ENCODE data around the gene FAM117A.
A peak's percentile ranks its signal among the peaks of the same experiment; 100 is the strongest.

Gene FAM117A, protein sequence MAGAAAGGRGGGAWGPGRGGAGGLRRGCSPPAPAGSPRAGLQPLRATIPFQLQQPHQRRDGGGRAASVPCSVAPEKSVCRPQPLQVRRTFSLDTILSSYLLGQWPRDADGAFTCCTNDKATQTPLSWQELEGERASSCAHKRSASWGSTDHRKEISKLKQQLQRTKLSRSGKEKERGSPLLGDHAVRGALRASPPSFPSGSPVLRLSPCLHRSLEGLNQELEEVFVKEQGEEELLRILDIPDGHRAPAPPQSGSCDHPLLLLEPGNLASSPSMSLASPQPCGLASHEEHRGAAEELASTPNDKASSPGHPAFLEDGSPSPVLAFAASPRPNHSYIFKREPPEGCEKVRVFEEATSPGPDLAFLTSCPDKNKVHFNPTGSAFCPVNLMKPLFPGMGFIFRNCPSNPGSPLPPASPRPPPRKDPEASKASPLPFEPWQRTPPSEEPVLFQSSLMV

DNA sequence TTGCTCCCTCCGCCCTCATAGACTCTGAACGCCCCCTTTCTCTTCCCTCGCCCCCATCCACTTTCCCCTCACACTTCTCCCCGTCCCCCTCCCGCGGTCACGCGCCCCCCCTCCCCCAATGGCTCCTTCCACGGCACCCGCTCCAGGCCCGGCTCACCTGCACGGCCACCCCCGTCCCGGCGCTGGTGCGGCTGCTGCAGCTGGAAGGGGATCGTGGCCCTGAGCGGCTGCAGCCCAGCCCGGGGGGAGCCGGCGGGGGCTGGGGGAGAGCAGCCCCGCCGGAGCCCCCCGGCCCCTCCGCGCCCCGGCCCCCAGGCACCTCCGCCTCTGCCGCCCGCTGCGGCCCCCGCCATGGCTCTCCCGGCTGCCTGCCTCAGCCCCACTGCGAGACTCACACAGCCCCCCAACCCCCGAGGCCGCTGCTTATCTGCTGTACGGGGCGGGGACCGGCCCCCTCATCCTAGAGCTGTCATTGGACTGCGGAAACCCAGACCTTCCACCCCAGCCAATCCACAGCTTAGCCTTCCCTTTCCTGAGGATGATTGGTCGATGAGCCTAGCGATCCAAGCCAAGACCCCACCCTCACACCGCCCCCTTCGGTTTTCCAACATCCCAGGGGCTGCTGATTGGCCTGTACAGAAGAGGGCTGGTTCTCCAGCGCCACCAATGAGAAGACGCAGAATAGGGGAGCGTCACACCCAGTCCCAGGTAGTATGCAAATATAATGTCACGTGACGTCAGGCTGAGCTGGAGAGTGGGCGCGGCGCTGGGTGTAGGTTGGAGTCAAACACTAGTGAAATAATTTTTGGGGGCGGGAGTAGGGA lies at the start of gene FAM117A:
Gene FAM117A, minus strand, starts transcription at position 397 of the 824 bp plus-strand sequence. Its CDS starts 44 bp downstream, at position 353.
- peak; percentile 91 for DNase-seq

GRCh38 chr17:49809056-49809455 lies 45.1 kb upstream of the FAM117A start:
- DNase-seq = no peak

DNA sequence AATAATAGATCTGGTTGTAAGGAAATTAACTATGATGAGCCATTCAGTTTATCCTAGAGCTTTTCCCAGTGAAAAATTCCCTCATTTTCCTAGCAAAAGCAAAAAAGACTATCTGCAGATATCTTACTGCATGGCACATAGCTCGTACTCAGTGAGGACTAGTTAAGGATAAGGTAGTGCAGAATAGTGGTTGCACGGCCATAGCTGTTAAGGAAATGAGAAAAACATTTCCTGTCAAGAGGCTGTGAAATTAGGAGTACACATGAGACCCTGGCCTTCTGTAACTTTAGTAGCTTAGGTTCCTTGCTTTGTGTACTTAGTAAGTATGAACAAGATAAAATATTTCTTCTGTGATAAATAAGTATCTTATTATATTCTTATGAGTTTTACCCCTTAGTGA lies 34.8 kb upstream of the FAM117A start:
- no peak for DNase-seq

DNA sequence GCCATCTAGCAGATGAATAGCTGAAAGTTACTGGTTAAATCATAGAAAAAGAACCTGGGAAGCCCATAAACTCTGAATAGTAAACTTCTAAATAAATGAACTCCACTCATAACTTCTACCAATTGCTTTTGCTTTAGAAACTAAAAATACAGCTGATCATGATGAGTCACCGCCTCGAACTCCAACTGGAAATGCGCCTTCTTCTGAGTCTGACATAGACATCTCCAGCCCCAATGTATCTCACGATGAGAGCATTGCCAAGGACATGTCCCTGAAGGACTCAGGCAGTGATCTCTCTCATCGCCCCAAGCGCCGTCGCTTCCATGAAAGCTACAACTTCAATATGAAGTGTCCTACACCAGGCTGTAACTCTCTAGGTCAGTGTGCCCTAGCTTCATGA lies 34.3 kb upstream of the FAM117A start:
- no peak for DNase-seq

DNA sequence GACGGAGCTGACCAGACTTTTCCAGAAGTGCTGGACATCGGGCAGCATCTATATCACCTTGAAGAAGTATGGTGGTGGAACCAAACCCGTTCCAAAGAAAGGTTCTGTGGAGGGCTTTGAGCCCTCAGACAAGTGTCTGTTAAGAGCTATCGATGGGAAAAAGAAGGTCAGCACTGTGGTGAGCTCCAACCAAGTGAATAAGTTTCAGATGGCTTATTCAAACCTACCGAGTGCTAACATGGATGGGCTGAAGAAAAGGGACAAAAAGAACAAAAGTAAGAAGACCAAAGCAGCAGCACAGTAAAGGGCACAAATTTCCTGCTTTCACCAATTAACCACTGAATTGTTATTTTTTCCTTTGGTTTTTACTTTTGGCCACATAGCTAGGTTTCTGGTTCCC lies 31.4 kb upstream of the FAM117A start:
- DNase-seq = no peak

- DNase-seq = no peak
Observed at GRCh38 chr17:49793309-49793708, 29.4 kb upstream of the FAM117A start.

GRCh38 chr17:49789243-49789578 lies 25.3 kb upstream of the FAM117A start:
- DNase-seq = no peak

GRCh38 chr17:49788478-49789242 lies 24.7 kb upstream of the FAM117A start, which contains the start of gene KAT7:
TSS of gene KAT7 (plus strand) at chr17:49788681. CDS start at chr17:49788835, 154 bp downstream.
- peak; percentile 89 for DNase-seq

GRCh38 chr17:49787884-49788477 lies 24.1 kb upstream of the FAM117A start:
- DNase-seq = no peak

- DNase-seq = no peak
Observed at GRCh38 chr17:49784636-49785035, 20.7 kb upstream of the FAM117A start.

DNA sequence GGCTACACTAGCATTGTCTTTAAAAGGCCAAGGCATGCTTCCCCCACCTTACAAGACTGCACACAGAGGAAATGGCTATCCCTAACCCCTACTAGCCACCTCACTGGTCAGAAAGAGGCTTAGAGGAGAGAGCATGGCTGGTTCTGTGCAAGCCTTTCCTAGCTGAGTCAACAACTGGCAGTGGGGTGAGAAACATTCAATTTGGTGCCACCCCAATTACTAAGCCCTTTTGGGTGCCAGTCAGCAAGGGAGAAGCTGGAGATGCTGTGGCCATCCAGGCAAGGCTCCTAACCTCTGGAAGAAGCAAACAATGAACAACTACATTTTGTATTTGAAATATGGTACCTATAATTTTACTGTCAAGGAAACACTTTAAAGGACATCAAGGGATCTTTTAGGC lies 19.9 kb upstream of the FAM117A start:
- DNase-seq = no peak

DNA sequence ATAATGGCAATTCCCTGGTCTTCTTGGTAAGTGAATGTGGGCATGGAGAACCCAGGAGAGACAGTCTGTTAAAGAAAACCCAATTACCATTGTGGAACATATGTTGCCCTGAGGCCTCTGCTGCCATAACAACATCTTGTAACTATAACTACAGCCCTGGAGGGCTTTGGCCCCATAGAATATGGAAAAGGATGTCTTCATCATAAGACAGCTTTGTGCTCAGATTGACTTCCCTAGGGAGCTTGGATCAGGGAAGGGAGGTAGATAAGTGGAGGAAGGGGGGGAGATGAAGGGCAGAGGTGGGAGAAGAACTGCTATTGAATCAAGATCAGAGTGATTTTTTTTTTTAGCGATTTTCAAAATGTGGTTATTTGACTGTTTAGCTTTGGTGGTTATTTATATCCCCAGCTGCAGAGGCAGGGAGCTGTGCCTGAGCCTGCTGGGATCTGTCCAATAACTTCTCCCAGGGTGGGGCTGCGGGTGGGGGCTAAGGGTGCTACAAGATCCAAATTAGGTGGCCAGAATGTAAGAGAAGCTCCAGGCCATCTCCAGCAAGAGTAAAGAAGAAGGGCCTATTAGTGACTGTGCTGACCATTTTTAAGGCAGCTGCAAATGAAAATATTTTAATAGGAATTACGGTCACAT lies 19.3 kb upstream of the FAM117A start:
- DNase-seq = no peak

DNA sequence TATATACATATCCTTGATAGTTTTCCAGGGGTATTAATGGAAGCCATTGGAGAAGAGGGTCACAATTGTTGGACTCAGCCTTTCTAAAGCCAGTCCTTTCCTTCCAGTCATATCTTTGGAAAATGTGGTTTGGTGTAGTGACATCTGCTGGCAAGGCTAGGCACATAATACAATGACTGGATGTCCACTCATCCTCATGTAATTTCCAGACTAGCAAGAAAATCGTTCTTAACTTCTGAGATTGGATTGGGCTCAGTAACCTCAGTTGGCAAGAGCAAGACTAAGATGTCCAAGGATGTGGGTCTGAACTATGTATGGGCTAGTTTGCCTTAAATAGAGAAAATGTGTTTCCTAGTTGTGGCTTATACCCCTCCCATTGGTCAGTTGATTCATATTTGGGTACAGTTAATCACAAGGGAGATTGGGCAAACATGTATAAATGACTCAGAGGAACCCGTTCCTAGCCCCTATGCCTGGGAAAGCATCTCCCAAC lies 15.9 kb upstream of the FAM117A start:
- DNase-seq = no peak

GRCh38 chr17:49779156-49779738 lies 15.3 kb upstream of the FAM117A start:
- DNase-seq = no peak

DNA sequence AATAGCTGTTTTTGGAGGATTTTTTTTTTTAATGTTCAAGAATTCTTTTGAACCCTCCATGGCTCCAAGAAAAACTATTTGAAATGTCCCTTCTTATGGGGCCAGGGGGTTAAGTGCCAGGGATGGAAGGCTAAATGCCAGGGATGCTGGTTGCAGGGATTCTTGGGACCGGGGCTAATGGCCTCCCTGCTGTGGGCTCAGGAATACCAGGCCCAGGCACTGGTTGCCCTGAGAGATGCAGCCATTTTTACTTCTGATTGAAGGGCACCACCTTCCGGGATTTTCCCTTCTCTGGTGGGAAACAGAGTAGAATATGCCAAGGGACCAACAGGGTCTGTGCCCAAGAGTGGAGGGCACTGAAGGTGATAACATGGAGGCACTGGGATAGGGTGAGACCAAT lies 13.6 kb upstream of the FAM117A start:
- DNase-seq = no peak

- DNase-seq = no peak
Observed at GRCh38 chr17:49776551-49777300, 12.8 kb upstream of the FAM117A start.

- no peak for DNase-seq
Observed at GRCh38 chr17:49775546-49776260, 11.8 kb upstream of the FAM117A start.

GRCh38 chr17:49766918-49767530 lies 3.1 kb upstream of the FAM117A start:
- DNase-seq = no peak

DNA sequence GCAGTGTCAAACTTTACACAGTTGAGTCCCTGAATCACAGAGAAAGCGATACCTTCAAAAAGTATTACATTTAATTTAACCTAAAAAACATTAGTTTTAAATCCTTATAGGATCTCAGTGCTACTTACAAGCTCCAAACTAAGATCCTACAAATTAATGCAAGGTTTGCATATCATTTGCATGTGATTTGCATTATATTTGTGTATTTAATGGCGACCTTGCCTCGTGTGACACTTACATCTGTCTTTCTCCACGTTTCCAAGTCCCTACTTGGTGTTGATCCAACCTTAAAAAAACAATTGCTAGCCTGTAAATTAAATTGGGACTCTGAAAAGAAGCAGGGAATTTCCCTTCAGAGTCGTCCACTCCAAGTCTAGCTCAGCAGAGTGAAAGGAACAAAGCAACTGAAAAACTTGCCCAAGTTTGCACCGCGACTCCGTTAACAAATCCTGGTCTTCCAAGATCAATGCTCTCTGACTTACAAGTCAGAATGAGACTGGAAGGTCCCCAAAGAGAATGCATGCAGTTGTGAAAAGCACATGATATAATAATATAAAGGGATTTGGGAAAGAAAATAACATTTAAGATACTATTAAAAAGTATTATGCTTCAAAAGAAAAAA lies 739 bp upstream of the FAM117A start:
- no peak for DNase-seq
